Middle frontal gyrus (tissue), 1 donor: ENCODE results near the gene JAZF1.
"Not testable (repeated sequence)": the region's sequence is repeated elsewhere in the genome, so short reads cannot be mapped to it uniquely, and the experiment has no call there.

Experiments used
- DNase-seq: peaks from one replicate; pipeline ENCODE4 v3.0.0-alpha.2; 2015; ENCODE audit warnings: low spot score; ENCODE audit errors: extremely low spot score

The JAZF1 gene

GRCh38 chr7:28042721-28043120 is 137.9 kb downstream of the JAZF1 start:
- DNase-seq: no peak

- no peak for DNase-seq
Measured at GRCh38 chr7:28041508-28042314, 138.9 kb downstream of the JAZF1 start.

- DNase-seq: no peak
Measured at GRCh38 chr7:28038175-28038797, 142.3 kb downstream of the JAZF1 start.

- no peak for DNase-seq
Measured at GRCh38 chr7:28037220-28038010, 143.2 kb downstream of the JAZF1 start.

GRCh38 chr7:28036696-28037095 is 143.9 kb downstream of the JAZF1 start:
- DNase-seq: no peak

GRCh38 chr7:28033386-28033785 is 147.2 kb downstream of the JAZF1 start:
- DNase-seq: no peak

- DNase-seq: no peak
Measured at GRCh38 chr7:28032738-28033380, 147.7 kb downstream of the JAZF1 start.

- no peak for DNase-seq
Measured at GRCh38 chr7:28029051-28029450, 151.5 kb downstream of the JAZF1 start.

- no peak for DNase-seq
Measured at GRCh38 chr7:28028471-28028870, 152.1 kb downstream of the JAZF1 start.

- no peak for DNase-seq
Measured at GRCh38 chr7:28026237-28026636, 154.4 kb downstream of the JAZF1 start.

GRCh38 chr7:28024786-28025334 is 155.7 kb downstream of the JAZF1 start:
- DNase-seq: no peak

- DNase-seq: peak; percentile 36
Measured at GRCh38 chr7:28020302-28020940, 160.2 kb downstream of the JAZF1 start.

GRCh38 chr7:28018856-28019465 is 161.6 kb downstream of the JAZF1 start:
- no peak for DNase-seq

GRCh38 chr7:28018446-28018845 is 162.1 kb downstream of the JAZF1 start:
- no peak for DNase-seq

- no peak for DNase-seq
Measured at GRCh38 chr7:28018020-28018419, 162.6 kb downstream of the JAZF1 start.

- no peak for DNase-seq
Measured at GRCh38 chr7:28017372-28017771, 163.2 kb downstream of the JAZF1 start.

GRCh38 chr7:28016297-28016696 is 164.3 kb downstream of the JAZF1 start:
- no peak for DNase-seq

- DNase-seq: no peak
Measured at GRCh38 chr7:28015169-28015568, 165.4 kb downstream of the JAZF1 start.

- not testable (repeated sequence) for DNase-seq
Measured at GRCh38 chr7:28014340-28014739, 166.3 kb downstream of the JAZF1 start.

- DNase-seq: no peak
Measured at GRCh38 chr7:28013441-28013840, 167.2 kb downstream of the JAZF1 start.
